ENCODE measurements around the gene GALNT7.

Gene GALNT7

DNA sequence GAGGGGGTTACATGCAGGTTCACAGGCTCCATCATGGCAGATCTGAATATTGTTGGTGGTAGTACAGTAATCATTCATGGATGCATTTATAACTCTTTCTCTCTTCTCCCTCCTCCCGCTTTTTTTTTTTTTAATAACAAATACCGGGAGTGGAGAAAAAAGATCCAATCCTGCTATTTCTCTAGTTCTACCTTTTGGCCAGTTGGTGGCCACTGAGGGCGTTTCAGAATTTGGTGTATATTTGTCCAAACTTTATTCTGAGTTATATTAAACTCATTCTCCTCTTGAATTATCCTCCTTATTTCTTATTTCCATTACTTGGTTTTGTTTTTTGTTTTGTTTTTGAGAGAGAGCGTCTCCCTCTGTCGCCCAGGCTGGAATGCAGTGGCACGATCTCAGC, 90.7 kb downstream of the GALNT7 start:
- in situ Hi-C loops (cut with MboI; ENCODE audit: low sequenced_read_pairs) = no loop called here

GRCh38 chr4:173261052-173261451, 92.4 kb downstream of the GALNT7 start:
- in situ Hi-C loops (cut with MboI; ENCODE audit: low sequenced_read_pairs) = no loop called here

- in situ Hi-C loops (cut with MboI; ENCODE audit: low sequenced_read_pairs) = no loop called here
Measured at GRCh38 chr4:173262375-173262774, 93.8 kb downstream of the GALNT7 start.

DNA sequence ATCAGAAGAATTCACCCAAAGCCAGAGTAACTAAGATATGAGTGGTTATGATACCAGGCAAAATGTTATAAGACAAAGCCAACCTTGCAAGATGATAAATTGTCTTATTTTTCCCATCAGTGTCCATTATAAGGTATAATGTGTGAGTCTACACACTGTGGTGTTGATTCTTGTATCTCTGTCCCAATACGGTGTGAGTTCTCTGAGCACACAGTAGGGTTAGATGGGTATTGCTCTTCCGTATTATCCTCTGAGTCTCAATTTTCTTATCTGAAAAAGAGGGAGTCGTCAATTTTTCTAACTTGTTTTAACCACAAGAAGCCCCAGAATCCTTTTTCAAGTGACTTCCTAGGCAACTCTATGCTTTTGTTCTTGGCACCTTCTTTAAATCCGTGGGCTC, 95.6 kb downstream of the GALNT7 start:
- in situ Hi-C loops (cut with MboI; ENCODE audit: low sequenced_read_pairs) = no loop called here

DNA sequence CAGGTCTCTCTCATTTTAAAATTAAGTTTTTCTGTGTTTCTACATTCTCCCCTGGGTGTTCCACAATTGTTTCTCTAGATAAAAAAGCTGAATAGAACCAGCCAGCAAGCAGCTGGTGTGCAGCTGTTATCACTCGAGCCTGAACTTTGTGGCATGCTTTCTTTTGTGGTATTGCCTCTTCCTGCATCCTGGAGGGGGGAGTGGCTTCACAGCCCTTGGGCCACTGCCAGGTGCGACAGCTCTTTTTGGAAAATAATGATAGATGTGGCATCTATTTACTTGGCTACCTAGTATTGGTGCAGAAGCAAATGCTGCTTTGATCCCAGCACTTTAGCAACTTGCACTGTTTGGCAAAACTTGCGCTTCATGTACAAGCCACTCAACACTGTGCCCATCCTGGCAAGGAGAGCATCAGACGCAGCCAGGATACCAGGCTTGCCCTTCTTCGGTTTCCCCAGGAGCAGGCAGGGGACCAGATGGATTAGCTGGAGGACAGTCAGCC, 96.1 kb downstream of the GALNT7 start:
- in situ Hi-C loops (cut with MboI; ENCODE audit: low sequenced_read_pairs) = no loop called here

GRCh38 chr4:173265751-173266150, 97.1 kb downstream of the GALNT7 start:
- in situ Hi-C loops (cut with MboI; ENCODE audit: low sequenced_read_pairs) = no loop called here

DNA sequence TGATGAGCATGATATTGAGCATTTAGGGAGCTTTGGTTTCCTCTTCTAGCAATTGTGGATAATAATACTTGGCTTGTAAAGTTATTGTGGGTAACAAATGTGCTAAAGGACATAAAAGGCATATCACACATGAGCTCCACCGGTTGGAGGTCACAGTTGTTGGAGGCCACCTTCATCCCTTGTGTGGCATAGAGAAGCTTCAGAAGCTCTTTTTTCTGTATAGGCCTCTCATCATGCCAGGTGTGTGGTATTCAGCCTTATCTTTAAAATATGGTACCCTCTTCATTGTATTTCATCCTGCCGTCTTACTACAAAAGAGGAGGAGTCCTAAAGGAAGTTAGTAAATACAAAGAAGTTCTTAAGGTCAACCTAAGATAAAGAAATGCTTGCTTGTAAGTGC, 99.1 kb downstream of the GALNT7 start:
- in situ Hi-C loops (cut with MboI; ENCODE audit: low sequenced_read_pairs) = no loop called here

GRCh38 chr4:173269280-173269679, 100.7 kb downstream of the GALNT7 start:
- in situ Hi-C loops (cut with MboI; ENCODE audit: low sequenced_read_pairs) = no loop called here

GRCh38 chr4:173270312-173271027, 101.9 kb downstream of the GALNT7 start:
- in situ Hi-C loops (cut with MboI; ENCODE audit: low sequenced_read_pairs) = no loop called here

GRCh38 chr4:173272314-173272713, 103.7 kb downstream of the GALNT7 start:
- in situ Hi-C loops (cut with MboI; ENCODE audit: low sequenced_read_pairs) = no loop called here

DNA sequence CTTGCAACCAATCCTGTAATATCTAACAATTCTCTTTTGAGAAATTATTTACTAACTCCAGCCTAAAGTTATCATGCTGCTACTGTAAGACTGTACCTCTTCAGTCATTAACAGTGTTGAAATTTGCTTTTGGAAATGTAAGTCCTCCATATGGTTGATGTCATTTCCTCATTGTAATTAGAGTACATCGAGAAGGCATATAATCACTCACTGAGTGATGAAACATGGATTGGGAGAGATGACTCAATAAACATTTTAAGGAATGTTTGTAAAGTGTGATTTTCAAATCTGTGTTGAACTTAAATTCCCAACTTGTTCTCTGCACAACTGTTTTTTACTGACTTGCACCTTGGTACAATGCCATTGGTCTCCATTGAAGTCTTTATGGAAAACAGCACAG, 104.4 kb downstream of the GALNT7 start:
- in situ Hi-C loops (cut with MboI; ENCODE audit: low sequenced_read_pairs) = no loop called here

DNA sequence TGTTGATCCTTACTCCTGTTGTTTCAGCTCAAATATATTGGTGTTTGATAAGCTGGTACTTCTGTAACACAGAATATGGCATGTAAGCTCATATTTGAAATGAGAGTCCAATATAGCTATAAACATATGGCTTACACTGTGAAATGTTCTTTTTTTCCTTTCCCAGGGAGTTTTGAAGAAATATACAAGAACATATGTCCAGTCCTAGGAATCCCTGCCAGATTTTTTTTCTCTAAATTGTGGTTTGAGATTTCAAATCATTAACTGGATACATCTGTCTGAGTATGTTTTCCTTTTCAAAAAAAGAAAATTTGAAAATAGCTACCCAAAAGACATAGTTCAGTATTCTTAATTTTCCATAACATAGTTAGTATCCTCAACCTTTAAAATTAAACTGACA, 105.3 kb downstream of the GALNT7 start:
- in situ Hi-C loops (cut with MboI; ENCODE audit: low sequenced_read_pairs) = no loop called here

DNA sequence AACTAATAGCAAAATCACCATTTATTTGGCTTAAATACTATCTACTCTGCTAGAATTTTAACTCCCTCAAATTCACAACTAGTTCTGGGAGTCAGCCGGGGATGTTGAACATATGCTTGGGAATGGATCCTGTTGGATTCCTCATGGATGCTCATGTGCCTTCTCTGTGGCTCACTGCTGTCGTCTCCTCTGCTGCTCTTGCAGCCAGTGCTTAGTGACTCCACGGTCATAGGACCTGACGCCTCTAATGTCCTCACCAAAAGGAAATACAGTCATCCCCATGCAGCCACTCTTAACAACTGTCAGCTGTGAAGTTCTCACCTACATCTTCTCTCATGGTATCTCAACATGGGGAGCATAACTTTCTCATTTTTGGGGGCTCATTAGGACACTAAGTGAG, 106.1 kb downstream of the GALNT7 start:
- in situ Hi-C loops (cut with MboI; ENCODE audit: low sequenced_read_pairs) = no loop called here

DNA sequence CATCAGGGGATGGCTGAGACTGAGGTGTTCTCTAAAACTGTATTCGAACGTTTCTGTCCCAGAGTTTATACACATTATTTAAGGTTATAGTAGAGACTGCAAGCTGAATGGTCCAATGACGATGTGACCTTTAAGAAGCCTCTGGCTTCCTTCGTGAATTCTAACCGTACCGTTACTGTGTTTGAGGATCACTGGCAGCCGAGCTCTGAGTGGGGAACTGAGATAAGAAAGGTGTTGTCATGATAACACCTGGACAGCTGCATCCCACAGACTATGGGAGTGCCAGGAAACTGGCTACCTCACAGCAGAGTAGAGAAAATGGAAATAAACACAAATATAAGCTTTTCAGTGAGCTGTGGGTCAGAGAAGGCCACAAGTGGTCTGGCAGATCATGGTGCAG, 106.5 kb downstream of the GALNT7 start:
- in situ Hi-C loops (cut with MboI; ENCODE audit: low sequenced_read_pairs) = no loop called here

DNA sequence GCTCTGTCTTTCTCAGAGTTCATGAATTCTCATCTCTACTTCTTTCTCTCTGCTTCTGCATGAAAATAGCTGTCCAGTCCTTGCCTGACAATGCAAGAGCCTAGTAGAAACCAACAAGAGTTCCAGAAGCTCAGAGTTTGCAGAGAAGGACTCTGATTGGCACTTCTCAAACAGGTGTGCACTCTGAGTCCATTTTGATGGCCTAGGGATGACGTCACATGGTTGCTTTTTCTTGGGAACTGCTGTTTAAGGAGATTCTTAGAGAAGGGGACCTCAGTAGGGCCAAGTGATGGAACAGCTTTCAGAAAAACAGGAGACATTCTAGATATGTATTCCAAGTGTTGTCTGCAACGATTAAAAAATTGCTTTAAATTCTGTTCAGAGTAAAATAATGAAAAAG, 108.7 kb downstream of the GALNT7 start:
- in situ Hi-C loops (cut with MboI; ENCODE audit: low sequenced_read_pairs) = no loop called here

DNA sequence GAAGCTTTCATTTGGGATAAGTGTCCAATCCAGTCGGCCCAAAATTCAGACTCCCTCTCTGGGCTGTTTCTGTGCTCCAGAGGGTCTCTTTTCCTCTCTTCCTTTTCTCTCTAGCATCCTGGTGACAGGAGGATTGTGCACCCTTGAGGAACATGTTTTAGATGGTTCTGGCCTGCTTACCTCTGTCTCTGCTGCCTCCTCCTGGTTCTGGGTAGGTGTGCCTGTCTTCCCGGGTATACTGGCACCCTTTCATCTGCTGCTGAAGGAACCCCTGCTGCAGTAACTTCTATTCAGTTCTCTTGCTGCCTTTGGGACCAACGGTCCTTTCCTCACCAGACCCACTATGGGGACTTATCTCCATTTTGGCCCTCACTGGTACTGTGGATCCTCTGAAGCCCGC, 112.4 kb downstream of the GALNT7 start:
- in situ Hi-C loops (cut with MboI; ENCODE audit: low sequenced_read_pairs) = no loop called here

GRCh38 chr4:173281406-173282255, 113.0 kb downstream of the GALNT7 start:
- in situ Hi-C loops (cut with MboI; ENCODE audit: low sequenced_read_pairs) = no loop called here

DNA sequence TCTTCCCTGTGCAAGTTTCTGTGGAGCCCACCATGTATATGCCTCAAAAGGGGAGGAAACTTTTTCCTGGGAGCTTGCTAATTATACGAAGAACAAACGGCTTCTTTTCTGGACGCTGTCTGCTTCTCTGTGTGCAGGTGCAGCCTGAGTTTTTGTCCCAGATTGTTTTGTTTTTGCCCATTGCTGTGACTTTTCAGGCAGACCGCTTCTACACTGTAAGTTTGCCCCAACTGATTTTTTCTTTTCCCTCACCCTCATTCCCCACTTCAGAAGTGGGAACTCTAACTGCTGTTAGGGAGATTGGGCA, 113.6 kb downstream of the GALNT7 start:
- in situ Hi-C loops (cut with MboI; ENCODE audit: low sequenced_read_pairs) = no loop called here

- in situ Hi-C loops (cut with MboI; ENCODE audit: low sequenced_read_pairs) = no loop called here
Measured at GRCh38 chr4:173282626-173283025, 114.0 kb downstream of the GALNT7 start.

GRCh38 chr4:173284463-173284862, 115.9 kb downstream of the GALNT7 start:
- in situ Hi-C loops (cut with MboI; ENCODE audit: low sequenced_read_pairs) = no loop called here

- in situ Hi-C loops (cut with MboI; ENCODE audit: low sequenced_read_pairs) = no loop called here
Measured at GRCh38 chr4:173287486-173287885, 118.9 kb downstream of the GALNT7 start.

GRCh38 chr4:173288296-173288695, 119.7 kb downstream of the GALNT7 start:
- in situ Hi-C loops (cut with MboI; ENCODE audit: low sequenced_read_pairs) = no loop called here
